Measurements from ENCODE around the gene AARS1. TPM values are rescaled to one million over a fixed set of nuclear protein-coding genes. Genes with fewer than 3 reads are reported as not detected.

The AARS1 gene
- total and polyA plus RNA-seq, 10 of the 15 experiments (the other 5 are each of a cell fraction or from before 2014, with no cell fraction given): 21.5 to 143 (median 96.9) TPM

GRCh38 chr16:70289229-70290094 is at the start of gene AARS1 (continued):
- TF ChIP-seq FOS (IDR thresholded peaks at IDR 0.05; ENCODE audit: borderline replicate concordance, extremely low read depth, insufficient read length): peak; percentile 89
- TF ChIP-seq EZH2 (IDR thresholded peaks at IDR 0.05; ENCODE audit: borderline replicate concordance, control insufficient read depth, low read depth, low read length): no peak
- 0 out of 2 replicates have a peak, but pooled peaks have one; percentile 63 for TF ChIP-seq CHD1 (IDR thresholded peaks at IDR 0.05; ENCODE audit: low read depth, low read length)
- TF ChIP-seq ZBTB11 (CRISPR knock-in tag; IDR thresholded peaks at IDR 0.05): 0 out of 2 replicates have a peak, but pooled peaks have one; percentile 31
- no peak for TF ChIP-seq NR2C2 (IDR thresholded peaks at IDR 0.05; ENCODE audit: borderline replicate concordance, control insufficient read depth, insufficient read length, low read depth)
- peak; percentile 61 for TF ChIP-seq YY1 (IDR thresholded peaks at IDR 0.05; ENCODE audit: low read depth, low read length)
- peak; percentile 80 for TF ChIP-seq ATF7 (IDR thresholded peaks at IDR 0.05; ENCODE audit: low read depth)
- no peak for TF ChIP-seq ETV6 (conservative IDR thresholded peaks at IDR 0.05 in 1 of 2, IDR thresholded peaks at IDR 0.05 in 1 of 2; ENCODE audit: borderline replicate concordance in 1 of 2, low read depth in 1 of 2)
- TF ChIP-seq, protein P1, sequence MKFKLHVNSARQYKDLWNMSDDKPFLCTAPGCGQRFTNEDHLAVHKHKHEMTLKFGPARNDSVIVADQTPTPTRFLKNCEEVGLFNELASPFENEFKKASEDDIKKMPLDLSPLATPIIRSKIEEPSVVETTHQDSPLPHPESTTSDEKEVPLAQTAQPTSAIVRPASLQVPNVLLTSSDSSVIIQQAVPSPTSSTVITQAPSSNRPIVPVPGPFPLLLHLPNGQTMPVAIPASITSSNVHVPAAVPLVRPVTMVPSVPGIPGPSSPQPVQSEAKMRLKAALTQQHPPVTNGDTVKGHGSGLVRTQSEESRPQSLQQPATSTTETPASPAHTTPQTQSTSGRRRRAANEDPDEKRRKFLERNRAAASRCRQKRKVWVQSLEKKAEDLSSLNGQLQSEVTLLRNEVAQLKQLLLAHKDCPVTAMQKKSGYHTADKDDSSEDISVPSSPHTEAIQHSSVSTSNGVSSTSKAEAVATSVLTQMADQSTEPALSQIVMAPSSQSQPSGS (IDR thresholded peaks at IDR 0.05; ENCODE audit: low read length): no peak
- no peak for TF ChIP-seq GABPA (IDR thresholded peaks at IDR 0.05; ENCODE audit: low read depth)
- TF ChIP-seq, protein P2, sequence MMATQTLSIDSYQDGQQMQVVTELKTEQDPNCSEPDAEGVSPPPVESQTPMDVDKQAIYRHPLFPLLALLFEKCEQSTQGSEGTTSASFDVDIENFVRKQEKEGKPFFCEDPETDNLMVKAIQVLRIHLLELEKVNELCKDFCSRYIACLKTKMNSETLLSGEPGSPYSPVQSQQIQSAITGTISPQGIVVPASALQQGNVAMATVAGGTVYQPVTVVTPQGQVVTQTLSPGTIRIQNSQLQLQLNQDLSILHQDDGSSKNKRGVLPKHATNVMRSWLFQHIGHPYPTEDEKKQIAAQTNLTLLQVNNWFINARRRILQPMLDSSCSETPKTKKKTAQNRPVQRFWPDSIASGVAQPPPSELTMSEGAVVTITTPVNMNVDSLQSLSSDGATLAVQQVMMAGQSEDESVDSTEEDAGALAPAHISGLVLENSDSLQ (IDR thresholded peaks at IDR 0.05): peak; percentile 99
- no peak for TF ChIP-seq MTA2 (IDR thresholded peaks at IDR 0.05; ENCODE audit: low read depth)
- no peak for TF ChIP-seq ZBTB4 (CRISPR knock-in tag; IDR thresholded peaks at IDR 0.05)
- no peak for TF ChIP-seq PAX8 (IDR thresholded peaks at IDR 0.05)
- no peak for TF ChIP-seq NBN (IDR thresholded peaks at IDR 0.05)
- peak; percentile 36; the same call in 1 of the 2 replicates for TF ChIP-seq MAX (IDR thresholded peaks at IDR 0.05; ENCODE audit: low read depth, low read length)
- TF ChIP-seq MEF2B (IDR thresholded peaks at IDR 0.05; ENCODE audit: partially characterized antibody, poor library complexity, severe bottlenecking): peak; percentile 19
- peak; percentile 83 for TF ChIP-seq IKZF1 (conservative IDR thresholded peaks at IDR 0.05)
- no peak for TF ChIP-seq ZBED1 (IDR thresholded peaks at IDR 0.05; ENCODE audit: borderline replicate concordance)
- no peak for TF ChIP-seq CHD4 (IDR thresholded peaks at IDR 0.05)
